Activated naive CD4-positive, alpha-beta T cell treated with anti-CD3 and anti-CD28 coated beads for 36 hours (primary cell): ENCODE measurements around the gene HS3ST1. TPM values are rescaled to one million over a fixed set of nuclear protein-coding genes. Genes with fewer than 3 reads are reported as not detected.

Experiments used
- CTCF ChIA-PET: fragments of 350-600 bp; sonication (Branson Sonifier 250); formaldehyde crosslinking; loops from one replicate; lab custom pipeline; 2021; ENCODE audit warnings: antibody characterized with exemption; lab: Charles Lee
- DNase-seq: peaks from one replicate; pipeline ENCODE4 v3.0.0-alpha.2; 2020
- H3K27ac Mint-ChIP-seq: one replicate; pipeline ENCODE4 v1.8.0; 2021; ENCODE audit warnings: mild to moderate bottlenecking, mixed read lengths
- H3K27me3 Mint-ChIP-seq: one replicate; pipeline ENCODE4 v1.8.0; 2021; ENCODE audit warnings: low read depth, mixed read lengths
- H3K36me3 Mint-ChIP-seq: one replicate; pipeline ENCODE4 v1.8.0; 2021; ENCODE audit warnings: low read depth, mixed read lengths
- H3K4me1 Mint-ChIP-seq: one replicate; pipeline ENCODE4 v1.8.0; 2021; ENCODE audit warnings: low read depth, mixed read lengths
- H3K4me3 Mint-ChIP-seq: one replicate; pipeline ENCODE4 v1.8.0; 2021; ENCODE audit warnings: mild to moderate bottlenecking, moderate library complexity, mixed read lengths
- H3K9me3 Mint-ChIP-seq: one replicate; pipeline ENCODE4 v1.8.0; 2021; ENCODE audit warnings: mixed read lengths
- intact Hi-C: fragments of 100-400 bp; cut with micrococcal nuclease; formaldehyde crosslinking; loops from one replicate; pipeline ENCODE4 v1.15.1; 2023
- total RNA-seq, 2 experiments: library from RNA; stranded (reverse); gene quantifications; one replicate each; pipeline ENCODE4 v1.2.3, GENCODE V29; 2021

The HS3ST1 gene
- not detected for total RNA-seq

GRCh38 chr4:11428231-11428898, at the start of gene HS3ST1:
Gene HS3ST1 (minus strand): TSS chr4:11428894. CDS start chr4:11400005, 28,889 bp downstream.
- DNase-seq = peak; percentile 7
- Mint-ChIP-seq H3K9me3 (no peaks in the 10 kb centered on the region), H3K27me3 (peaks cover 31% of the 10 kb centered on the region), H3K4me3 (peak within 1 kb of the TSS; percentile 63), H3K27ac (no peak within 1 kb of the TSS), H3K4me1 (peaks cover 14% of the 10 kb centered on the region), H3K36me3 (no peaks in the 10 kb centered on the region)
- CTCF ChIA-PET = no interaction called here
- intact Hi-C loops = loop anchor here (2.0 to 10.0 kb wide), 3 partner anchors 42 to 1274 kb away; no protein-coding TSS in a partner anchor

- CTCF ChIA-PET = no interaction called here
- Mint-ChIP-seq H3K4me1 (peaks cover 22% of the 10 kb centered on the region), H3K4me3 (no peak overlapping the region), H3K27ac (no peak overlapping the region), H3K9me3 (peaks cover 2% of the 10 kb centered on the region), H3K36me3 (no peaks in the 10 kb centered on the region), H3K27me3 (no peaks in the 10 kb centered on the region)
- no peak for DNase-seq
- intact Hi-C loops = no loop called here
These were observed 47.2 kb upstream of the HS3ST1 start for GRCh38 chr4:11475871-11476270.

DNA sequence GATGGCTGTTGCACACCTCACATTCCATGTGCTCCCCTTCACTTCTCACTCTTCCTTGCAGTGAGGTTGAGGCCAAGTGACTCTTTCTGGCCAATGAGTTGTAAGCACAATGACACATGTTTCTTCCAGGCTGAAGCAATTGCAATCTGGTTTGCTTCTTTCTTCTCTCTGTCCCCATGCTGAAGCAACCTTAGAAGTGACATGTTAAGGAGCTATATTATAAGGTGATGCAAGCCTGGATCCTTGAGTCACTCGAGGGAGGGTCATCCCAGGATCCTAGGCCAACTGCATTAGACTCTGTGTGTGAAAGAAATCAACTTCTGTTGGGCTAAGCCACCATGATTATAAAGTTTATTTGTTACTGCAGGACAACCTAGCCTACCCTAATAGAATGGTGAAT, 45.5 kb upstream of the HS3ST1 start:
- CTCF ChIA-PET = interaction anchor here (1.1 kb wide), 1 partner anchor 19 kb away, joined by 4 read pairs; no protein-coding TSS in a partner anchor
- no peak overlapping the region for H3K4me3 Mint-ChIP-seq
- H3K27ac Mint-ChIP-seq = no peak overlapping the region
- H3K27me3 Mint-ChIP-seq = no peaks in the 10 kb centered on the region
- peaks cover 2% of the 10 kb centered on the region for H3K9me3 Mint-ChIP-seq
- H3K4me1 Mint-ChIP-seq = peaks cover 33% of the 10 kb centered on the region
- no peaks in the 10 kb centered on the region for H3K36me3 Mint-ChIP-seq
- no peak for DNase-seq
- intact Hi-C loops = loop anchor here (5.0 kb wide), 2 partner anchors 742 to 817 kb away; no protein-coding TSS in a partner anchor

GRCh38 chr4:11472535-11472934, 43.8 kb upstream of the HS3ST1 start:
- no peak for DNase-seq
- H3K4me1 Mint-ChIP-seq = peaks cover 38% of the 10 kb centered on the region
- no peaks in the 10 kb centered on the region for H3K9me3 Mint-ChIP-seq
- intact Hi-C loops = loop anchor here (5.0 kb wide), 2 partner anchors 740 to 815 kb away; no protein-coding TSS in a partner anchor
- H3K36me3 Mint-ChIP-seq = no peaks in the 10 kb centered on the region
- no peaks in the 10 kb centered on the region for H3K27me3 Mint-ChIP-seq
- CTCF ChIA-PET = interaction anchor here (0.9 kb wide), 1 partner anchor 10 kb away, joined by 3 read pairs; no protein-coding TSS in a partner anchor
- H3K4me3 Mint-ChIP-seq = no peak overlapping the region
- H3K27ac Mint-ChIP-seq = no peak overlapping the region

- Mint-ChIP-seq H3K27me3 (no peaks in the 10 kb centered on the region), H3K36me3 (no peaks in the 10 kb centered on the region), H3K9me3 (no peaks in the 10 kb centered on the region), H3K4me1 (peaks cover 41% of the 10 kb centered on the region), H3K4me3 (peak overlapping the region; percentile 45), H3K27ac (peak overlapping the region; percentile 70)
- peak; percentile 73 for DNase-seq
- CTCF ChIA-PET = interaction anchor here (0.9 to 1.1 kb wide), 2 partner anchors 9 to 11 kb away, joined by 3 to 7 read pairs; no protein-coding TSS in a partner anchor
- intact Hi-C loops = loop anchor here (1.0 to 5.0 kb wide), 6 partner anchors 9 to 814 kb away; partner anchors contain the start of gene HS3ST1
These were observed 42.9 kb upstream of the HS3ST1 start for GRCh38 chr4:11471618-11472017.

GRCh38 chr4:11471046-11471441, 42.4 kb upstream of the HS3ST1 start:
- Mint-ChIP-seq H3K4me1 (peaks cover 41% of the 10 kb centered on the region), H3K9me3 (no peaks in the 10 kb centered on the region), H3K36me3 (no peaks in the 10 kb centered on the region), H3K27me3 (no peaks in the 10 kb centered on the region), H3K4me3 (no peak overlapping the region), H3K27ac (no peak overlapping the region)
- intact Hi-C loops = loop anchor here (1.0 to 5.0 kb wide), 6 partner anchors 9 to 814 kb away; partner anchors contain the start of gene HS3ST1
- CTCF ChIA-PET = interaction anchor here (1.1 kb wide), 1 partner anchor 9 kb away, joined by 7 read pairs; no protein-coding TSS in a partner anchor
- DNase-seq = no peak

- H3K4me3 Mint-ChIP-seq = no peak overlapping the region
- CTCF ChIA-PET = interaction anchor here (1.1 to 1.2 kb wide), 2 partner anchors 10 to 1335 kb away, joined by 5 to 7 read pairs; no protein-coding TSS in a partner anchor
- H3K27ac Mint-ChIP-seq = no peak overlapping the region
- no peaks in the 10 kb centered on the region for H3K9me3 Mint-ChIP-seq
- peak; percentile 19 for DNase-seq
- peaks cover 41% of the 10 kb centered on the region for H3K4me1 Mint-ChIP-seq
- no peaks in the 10 kb centered on the region for H3K27me3 Mint-ChIP-seq
- no peaks in the 10 kb centered on the region for H3K36me3 Mint-ChIP-seq
- intact Hi-C loops = loop anchor here (1.0 to 5.0 kb wide), 6 partner anchors 10 to 813 kb away; partner anchors contain the start of gene HS3ST1
These were observed 41.8 kb upstream of the HS3ST1 start for GRCh38 chr4:11470438-11471045.

- Mint-ChIP-seq H3K4me3 (no peak overlapping the region), H3K27ac (no peak overlapping the region)
- CTCF ChIA-PET = interaction anchor here (1.2 kb wide), 1 partner anchor 1334 kb away, joined by 5 read pairs; no protein-coding TSS in a partner anchor
These were observed 41.1 kb upstream of the HS3ST1 start for GRCh38 chr4:11469650-11470437.

DNA sequence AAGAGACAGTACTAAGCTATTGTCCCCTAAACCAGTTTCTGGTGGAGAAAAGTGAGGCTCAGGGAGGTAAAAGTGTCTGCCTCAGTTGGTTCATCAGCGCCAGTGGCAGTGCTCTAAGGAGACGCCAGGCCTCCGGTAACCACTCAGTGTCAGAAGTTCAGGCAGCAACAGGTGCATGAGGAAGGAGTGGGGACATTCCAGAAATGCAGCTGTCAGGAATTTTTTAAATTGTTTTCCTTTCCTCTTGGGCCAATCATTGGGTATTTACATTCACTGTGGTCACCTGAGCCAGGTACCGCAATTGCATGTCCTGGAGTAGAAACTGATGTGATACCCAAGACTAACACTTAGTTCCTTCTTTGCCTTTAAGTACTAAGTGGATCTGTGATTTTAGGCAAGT, 40.2 kb upstream of the HS3ST1 start:
- H3K4me3 Mint-ChIP-seq = no peak overlapping the region
- no peak for DNase-seq
- no peaks in the 10 kb centered on the region for H3K27me3 Mint-ChIP-seq
- no peaks in the 10 kb centered on the region for H3K36me3 Mint-ChIP-seq
- H3K4me1 Mint-ChIP-seq = peaks cover 41% of the 10 kb centered on the region
- no peak overlapping the region for H3K27ac Mint-ChIP-seq
- intact Hi-C loops = no loop called here
- CTCF ChIA-PET = no interaction called here
- no peaks in the 10 kb centered on the region for H3K9me3 Mint-ChIP-seq

More at GRCh38 chr4:11469650-11470437, 41.1 kb upstream of the HS3ST1 start:
- Mint-ChIP-seq H3K9me3 (no peaks in the 10 kb centered on the region), H3K4me1 (peaks cover 41% of the 10 kb centered on the region), H3K36me3 (no peaks in the 10 kb centered on the region), H3K27me3 (no peaks in the 10 kb centered on the region)
- intact Hi-C loops = loop anchor here (2.0 to 5.0 kb wide), 3 partner anchors 41 to 813 kb away; partner anchors contain the start of gene HS3ST1
- DNase-seq = no peak

- CTCF ChIA-PET = no interaction called here
- H3K4me3 Mint-ChIP-seq = no peak overlapping the region
These were observed 39.2 kb upstream of the HS3ST1 start for GRCh38 chr4:11467931-11468330.

DNA sequence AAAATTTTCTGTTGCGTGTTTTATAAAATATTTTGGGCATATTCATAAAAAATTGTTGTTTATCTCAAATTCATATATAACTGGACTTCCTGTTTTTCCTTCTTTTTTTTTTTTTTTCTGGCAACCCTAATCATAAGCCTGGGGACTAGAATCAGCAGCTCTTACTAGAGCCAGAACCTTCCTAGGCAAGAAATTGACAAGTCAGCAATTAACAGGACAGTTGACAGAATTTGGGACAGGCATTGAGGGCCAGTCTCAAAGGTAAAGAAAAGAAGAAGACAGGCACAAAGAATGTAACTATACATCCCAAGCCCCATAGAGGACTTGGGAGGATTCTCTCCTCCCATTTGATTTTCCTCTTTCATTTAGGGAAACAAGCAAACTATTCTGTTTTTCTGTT, 35.0 kb upstream of the HS3ST1 start:
- CTCF ChIA-PET = no interaction called here
- intact Hi-C loops = no loop called here
- peaks cover 8% of the 10 kb centered on the region for H3K4me1 Mint-ChIP-seq
- peaks cover 2% of the 10 kb centered on the region for H3K36me3 Mint-ChIP-seq
- no peaks in the 10 kb centered on the region for H3K27me3 Mint-ChIP-seq
- H3K27ac Mint-ChIP-seq = no peak overlapping the region
- DNase-seq = no peak
- no peak overlapping the region for H3K4me3 Mint-ChIP-seq
- peaks cover 10% of the 10 kb centered on the region for H3K9me3 Mint-ChIP-seq

More at GRCh38 chr4:11467931-11468330, 39.2 kb upstream of the HS3ST1 start:
- DNase-seq = no peak
- Mint-ChIP-seq H3K36me3 (no peaks in the 10 kb centered on the region), H3K27ac (no peak overlapping the region), H3K9me3 (no peaks in the 10 kb centered on the region), H3K27me3 (no peaks in the 10 kb centered on the region), H3K4me1 (peaks cover 36% of the 10 kb centered on the region)
- intact Hi-C loops = no loop called here

DNA sequence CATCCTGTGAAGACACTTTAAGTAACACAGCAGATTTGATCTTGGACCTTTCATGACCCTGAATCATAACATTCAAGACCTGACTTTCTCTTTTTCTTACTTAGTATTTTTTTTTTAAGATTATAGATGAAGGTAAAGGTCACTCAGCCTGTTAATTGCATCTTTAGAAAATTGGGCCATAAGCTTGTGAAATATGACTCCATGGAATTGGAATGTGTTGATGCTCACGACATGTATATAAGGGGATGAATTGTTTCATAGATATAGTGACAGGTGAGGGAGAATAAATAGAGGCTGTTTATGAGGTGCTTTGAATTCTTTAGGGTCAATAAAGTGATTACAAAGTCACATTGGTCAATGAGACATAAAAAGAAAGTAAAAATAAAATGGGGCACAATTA, 27.7 kb upstream of the HS3ST1 start:
- Mint-ChIP-seq H3K27ac (no peak overlapping the region), H3K9me3 (peaks cover 11% of the 10 kb centered on the region), H3K27me3 (no peaks in the 10 kb centered on the region), H3K4me3 (no peak overlapping the region), H3K4me1 (peaks cover 7% of the 10 kb centered on the region), H3K36me3 (no peaks in the 10 kb centered on the region)
- CTCF ChIA-PET = no interaction called here
- no peak for DNase-seq
- intact Hi-C loops = no loop called here
